Activated T-cell treated with anti-CD3 and anti-CD28 coated beads, Interleukin-2, amount 50 U/mL, for 24 hours (primary cell): ENCODE measurements around the gene EFR3B.
"Not testable (repeated sequence)": the region's sequence is repeated elsewhere in the genome, so short reads cannot be mapped to it uniquely, and the experiment has no call there.

Source experiments
- DNase-seq: peaks from one replicate; pipeline ENCODE4 v3.0.0-alpha.2; 2020
- H3K27ac Mint-ChIP-seq: 2 replicates; pipeline ENCODE4 v1.8.0; 2020; ENCODE audit warnings: mild to moderate bottlenecking, mixed read lengths
- H3K27me3 Mint-ChIP-seq: 2 replicates; pipeline ENCODE4 v1.8.0; 2020; ENCODE audit warnings: mixed read lengths
- H3K36me3 Mint-ChIP-seq: 2 replicates; pipeline ENCODE4 v1.8.0; 2020; ENCODE audit warnings: low read depth, mixed read lengths
- H3K4me1 Mint-ChIP-seq: 2 replicates; pipeline ENCODE4 v1.8.0; 2020; ENCODE audit warnings: low read depth, mixed read lengths
- H3K4me3 Mint-ChIP-seq: 2 replicates; pipeline ENCODE4 v1.8.0; 2020; ENCODE audit warnings: mild to moderate bottlenecking, moderate library complexity, mixed read lengths
- H3K9me3 Mint-ChIP-seq: 2 replicates; pipeline ENCODE4 v1.8.0; 2020; ENCODE audit warnings: mixed read lengths

Gene EFR3B

DNA sequence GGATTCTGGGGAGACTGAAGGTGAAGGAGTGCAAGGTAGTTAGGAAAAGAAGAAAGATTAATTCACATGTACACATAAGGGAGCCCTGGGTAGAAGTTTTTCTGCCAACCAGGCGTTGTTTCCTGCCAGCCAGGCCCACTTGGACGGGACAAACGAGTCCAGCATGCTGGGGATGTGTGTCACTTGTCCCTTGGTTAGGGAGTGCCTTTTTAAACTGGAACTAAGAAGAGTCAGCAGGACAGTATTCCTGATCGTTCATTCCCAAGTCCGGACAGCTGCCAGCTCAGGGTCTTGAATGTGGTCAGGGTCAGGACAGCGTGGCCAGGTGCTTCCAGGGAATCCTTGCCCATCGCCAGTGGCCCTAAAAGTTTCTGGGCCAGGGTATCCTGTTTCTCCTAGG, 83.3 kb downstream of the EFR3B start:
- DNase-seq: no peak
- Mint-ChIP-seq H3K36me3 (no peaks in the 10 kb centered on the region), H3K9me3 (no peaks in the 10 kb centered on the region), H3K27me3 (peaks cover 15% of the 10 kb centered on the region), H3K4me3 (no peak overlapping the region), H3K27ac (no peak overlapping the region), H3K4me1 (peaks cover 5% of the 10 kb centered on the region)

- Mint-ChIP-seq H3K36me3 (no peaks in the 10 kb centered on the region), H3K4me3 (no peak overlapping the region), H3K4me1 (peaks cover 5% of the 10 kb centered on the region), H3K27ac (no peak overlapping the region), H3K27me3 (peaks cover 22% of the 10 kb centered on the region), H3K9me3 (no peaks in the 10 kb centered on the region)
- DNase-seq: no peak
These were observed 84.1 kb downstream of the EFR3B start for GRCh38 chr2:25125976-25126375.

DNA sequence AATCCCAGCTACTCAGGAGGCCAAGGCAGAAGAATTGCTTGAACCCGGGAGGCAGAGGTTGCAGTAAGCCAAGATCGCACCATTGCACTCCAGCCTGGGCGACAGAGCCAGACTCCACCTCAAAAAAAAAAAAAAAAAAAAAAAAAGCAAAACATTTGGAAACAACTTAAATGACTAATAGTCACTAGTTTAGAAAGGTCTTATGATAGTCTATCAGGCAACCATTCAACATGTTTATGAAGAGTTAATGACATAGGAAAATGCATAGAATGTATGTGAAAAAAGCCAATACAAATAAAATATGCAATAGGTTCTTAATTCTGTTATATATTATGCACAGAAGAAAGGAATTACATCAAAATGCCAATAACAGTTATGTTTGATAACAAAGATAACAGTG, 85.2 kb downstream of the EFR3B start:
- not testable (repeated sequence) for H3K36me3 Mint-ChIP-seq, H3K27ac Mint-ChIP-seq, DNase-seq, H3K9me3 Mint-ChIP-seq, H3K4me3 Mint-ChIP-seq
- Mint-ChIP-seq H3K4me1 (peaks cover 12% of the 10 kb centered on the region), H3K27me3 (peaks cover 27% of the 10 kb centered on the region)

DNA sequence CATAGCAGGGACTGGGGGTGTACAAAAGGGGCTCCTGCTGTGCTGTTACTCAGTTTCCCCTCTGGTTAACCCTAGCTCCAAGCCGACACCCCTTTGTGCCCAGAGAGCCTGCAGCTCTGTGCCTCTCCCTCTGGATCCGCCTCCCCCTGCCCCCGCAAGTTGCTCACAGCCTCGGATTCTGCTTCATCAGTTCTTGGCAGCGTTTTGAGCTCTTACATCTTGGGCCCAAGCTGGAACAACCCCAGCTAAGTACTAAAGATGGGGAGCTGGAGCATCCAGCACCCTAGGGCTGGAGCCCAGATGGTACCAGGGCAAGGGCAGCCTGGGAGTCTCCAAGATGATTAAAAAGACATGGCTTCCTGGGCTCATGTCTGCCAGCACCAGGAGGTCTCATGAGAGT, 85.8 kb downstream of the EFR3B start:
- H3K4me3 Mint-ChIP-seq: no peak overlapping the region
- no peaks in the 10 kb centered on the region for H3K36me3 Mint-ChIP-seq
- H3K4me1 Mint-ChIP-seq: peaks cover 13% of the 10 kb centered on the region
- H3K27me3 Mint-ChIP-seq: peaks cover 29% of the 10 kb centered on the region
- no peaks in the 10 kb centered on the region for H3K9me3 Mint-ChIP-seq
- H3K27ac Mint-ChIP-seq: no peak overlapping the region
- no peak for DNase-seq

DNA sequence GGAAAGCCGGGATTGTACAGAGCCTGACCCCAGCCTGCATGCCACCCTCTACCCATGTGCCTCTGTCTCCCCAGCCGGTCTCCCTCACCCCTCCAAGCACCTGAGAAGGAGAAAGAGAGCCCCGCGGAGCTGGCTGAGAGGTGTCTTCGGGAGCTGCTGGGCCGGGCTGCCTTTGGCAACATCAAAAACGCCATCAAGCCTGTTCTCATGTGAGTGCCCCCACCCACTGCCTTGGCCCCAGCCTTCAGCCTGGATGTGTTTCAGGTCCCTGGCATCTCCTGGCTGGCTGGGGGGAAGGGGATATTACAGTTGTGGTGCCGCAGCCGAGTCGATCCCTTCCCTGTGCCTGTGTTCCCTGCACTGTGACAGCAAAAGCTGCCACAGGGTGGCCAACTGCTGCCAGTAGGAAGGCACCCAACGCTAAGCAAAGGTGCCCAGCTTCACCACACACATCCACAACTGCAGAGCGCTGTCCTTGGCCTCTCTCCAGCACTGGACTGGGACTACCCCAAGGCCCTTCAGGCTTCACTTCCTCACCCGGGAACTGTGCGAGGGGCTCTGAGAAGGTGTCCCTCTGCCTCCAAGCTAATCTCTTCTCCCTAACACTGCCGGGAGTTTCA, 88.1 kb downstream of the EFR3B start:
- no peak for DNase-seq
- Mint-ChIP-seq H3K27ac (no peak overlapping the region), H3K4me3 (no peak overlapping the region), H3K36me3 (no peaks in the 10 kb centered on the region), H3K27me3 (peaks cover 51% of the 10 kb centered on the region), H3K9me3 (no peaks in the 10 kb centered on the region), H3K4me1 (peaks cover 13% of the 10 kb centered on the region)

DNA sequence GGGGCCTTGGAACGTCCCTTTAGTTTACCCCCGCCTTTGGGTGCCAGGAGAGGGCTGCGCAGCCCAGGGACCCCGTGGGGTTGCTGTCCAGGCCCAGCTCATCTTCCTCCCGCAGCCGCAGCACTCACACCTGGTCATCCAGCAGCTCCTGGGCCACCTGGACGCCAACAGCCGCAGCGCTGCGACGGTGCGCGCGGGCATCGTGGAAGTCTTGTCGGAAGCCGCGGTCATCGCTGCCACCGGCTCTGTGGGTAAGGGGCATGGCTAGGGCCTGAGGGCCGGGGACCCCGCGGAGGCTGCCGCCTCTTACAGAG, 89.3 kb downstream of the EFR3B start:
- Mint-ChIP-seq H3K36me3 (no peaks in the 10 kb centered on the region), H3K27me3 (peaks cover 60% of the 10 kb centered on the region), H3K4me3 (peak overlapping the region; percentile 68), H3K27ac (no peak overlapping the region), H3K4me1 (peaks cover 13% of the 10 kb centered on the region), H3K9me3 (no peaks in the 10 kb centered on the region)
- no peak for DNase-seq

DNA sequence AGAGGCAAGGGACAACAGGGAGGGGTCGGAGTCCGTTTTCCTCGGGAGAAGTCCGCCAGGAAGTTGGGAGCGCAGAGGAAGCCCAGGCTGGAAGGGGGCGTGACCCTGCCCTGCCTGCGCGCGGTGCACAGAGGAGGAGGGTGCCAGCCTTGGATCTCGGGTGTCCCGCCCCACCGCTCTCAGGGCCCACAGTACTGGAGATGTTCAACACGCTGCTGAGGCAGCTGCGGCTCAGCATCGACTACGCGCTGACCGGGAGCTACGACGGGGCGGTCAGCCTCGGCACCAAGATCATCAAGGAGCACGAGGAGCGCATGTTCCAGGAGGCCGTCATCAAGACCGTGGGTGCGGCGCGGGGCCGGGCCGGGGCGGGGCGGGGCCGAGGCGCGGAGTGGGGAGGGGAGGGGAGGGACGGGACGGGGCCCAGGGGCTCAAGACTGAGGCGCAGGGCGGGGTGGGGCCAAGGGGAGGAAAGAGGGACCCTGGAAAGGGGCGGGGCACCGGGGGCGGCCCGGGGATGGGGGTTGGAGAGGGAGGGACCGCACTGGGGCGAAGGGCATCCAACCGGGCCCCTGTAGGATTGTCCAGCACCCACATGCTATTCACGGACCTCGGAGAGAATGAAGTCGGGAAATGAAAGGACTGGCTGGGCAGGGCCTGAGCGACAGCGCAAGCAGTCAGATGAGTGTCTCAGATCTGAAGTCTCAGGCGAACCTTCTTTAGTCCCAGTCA, 89.9 kb downstream of the EFR3B start:
- Mint-ChIP-seq H3K9me3 (no peaks in the 10 kb centered on the region), H3K27ac (no peak overlapping the region), H3K36me3 (no peaks in the 10 kb centered on the region), H3K4me3 (peak overlapping the region; percentile 68), H3K27me3 (peaks cover 64% of the 10 kb centered on the region), H3K4me1 (peaks cover 13% of the 10 kb centered on the region)
- DNase-seq: peak; percentile 45

DNA sequence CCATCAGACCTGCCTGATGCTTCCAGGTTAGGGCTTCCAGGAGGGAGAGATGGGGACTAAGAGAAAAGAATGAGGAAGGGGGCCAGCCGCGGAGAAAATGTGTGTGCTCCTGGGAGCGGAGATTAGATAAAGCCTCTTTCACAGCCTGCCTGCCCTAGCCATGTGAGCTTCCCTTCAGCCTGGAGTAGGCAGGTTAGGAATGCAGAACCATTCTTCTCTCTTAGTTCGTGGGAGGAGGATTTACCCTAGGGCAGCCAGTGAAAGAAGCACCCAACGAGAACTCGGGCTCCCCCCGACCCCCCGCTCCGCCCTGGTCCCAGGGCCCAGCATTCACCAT, 90.4 kb downstream of the EFR3B start:
- H3K27ac Mint-ChIP-seq: no peak overlapping the region
- H3K4me1 Mint-ChIP-seq: peaks cover 13% of the 10 kb centered on the region
- peaks cover 68% of the 10 kb centered on the region for H3K27me3 Mint-ChIP-seq
- no peaks in the 10 kb centered on the region for H3K9me3 Mint-ChIP-seq
- DNase-seq: no peak
- H3K36me3 Mint-ChIP-seq: no peaks in the 10 kb centered on the region
- peak overlapping the region; percentile 25 for H3K4me3 Mint-ChIP-seq

DNA sequence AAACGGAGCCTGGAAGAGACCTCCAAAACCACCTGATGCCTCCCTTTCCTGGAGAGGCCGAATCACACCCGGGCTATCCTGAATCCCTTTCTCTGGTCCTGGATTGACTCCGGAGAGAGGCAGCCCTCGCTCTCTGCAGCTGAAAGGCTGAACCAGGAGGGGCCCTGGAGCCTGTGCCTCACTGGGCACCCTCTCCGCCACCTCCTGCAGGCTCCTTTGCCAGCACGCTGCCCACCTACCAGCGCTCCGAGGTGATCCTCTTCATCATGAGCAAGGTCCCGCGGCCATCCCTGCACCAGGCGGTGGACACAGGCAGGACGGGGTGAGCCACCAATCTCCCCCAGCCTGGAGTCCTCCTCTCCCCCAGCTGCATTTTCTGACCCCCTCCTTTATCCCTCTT, 90.8 kb downstream of the EFR3B start:
- H3K27ac Mint-ChIP-seq: no peak overlapping the region
- peaks cover 71% of the 10 kb centered on the region for H3K27me3 Mint-ChIP-seq
- DNase-seq: no peak
- H3K4me1 Mint-ChIP-seq: peaks cover 13% of the 10 kb centered on the region
- H3K36me3 Mint-ChIP-seq: no peaks in the 10 kb centered on the region
- no peaks in the 10 kb centered on the region for H3K9me3 Mint-ChIP-seq
- no peak overlapping the region for H3K4me3 Mint-ChIP-seq

DNA sequence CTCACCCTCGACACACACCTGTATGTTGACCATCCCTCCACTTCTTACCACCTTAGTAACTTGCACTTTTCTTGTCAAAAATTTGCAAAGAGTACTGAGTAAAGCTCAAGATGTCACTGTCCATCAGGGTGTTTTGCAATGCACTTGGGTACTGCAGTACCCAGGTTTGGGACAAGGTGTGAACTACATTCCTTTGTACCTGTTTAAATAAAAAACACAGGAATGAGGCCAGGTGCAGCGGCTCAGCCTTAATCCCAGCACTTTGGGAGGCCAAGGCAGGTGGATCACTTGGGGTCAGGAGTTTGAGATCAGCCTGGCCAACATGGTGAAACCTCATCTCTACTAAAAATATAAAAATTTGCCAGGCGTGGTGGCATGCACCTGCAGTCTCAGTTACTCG, 98.7 kb downstream of the EFR3B start:
- not testable (repeated sequence) for H3K4me3 Mint-ChIP-seq, H3K9me3 Mint-ChIP-seq
- peaks cover 15% of the 10 kb centered on the region for H3K27me3 Mint-ChIP-seq

GRCh38 chr2:25141120-25141519, 99.2 kb downstream of the EFR3B start:
- no peak overlapping the region for H3K27ac Mint-ChIP-seq
- no peaks in the 10 kb centered on the region for H3K36me3 Mint-ChIP-seq
- H3K4me1 Mint-ChIP-seq: peaks cover 4% of the 10 kb centered on the region
- H3K9me3 Mint-ChIP-seq: no peaks in the 10 kb centered on the region
- no peak overlapping the region for H3K4me3 Mint-ChIP-seq
- no peak for DNase-seq
- peaks cover 11% of the 10 kb centered on the region for H3K27me3 Mint-ChIP-seq

More for the DNA sequence above, 98.7 kb downstream of the EFR3B start:
- H3K4me1 Mint-ChIP-seq, H3K36me3 Mint-ChIP-seq, DNase-seq, H3K27ac Mint-ChIP-seq: not testable (repeated sequence)

GRCh38 chr2:25145803-25146202, 103.9 kb downstream of the EFR3B start:
- Mint-ChIP-seq H3K4me3 (no peak overlapping the region), H3K36me3 (no peaks in the 10 kb centered on the region), H3K27me3 (peaks cover 6% of the 10 kb centered on the region), H3K9me3 (no peaks in the 10 kb centered on the region), H3K4me1 (peaks cover 4% of the 10 kb centered on the region), H3K27ac (no peak overlapping the region)
- DNase-seq: no peak

DNA sequence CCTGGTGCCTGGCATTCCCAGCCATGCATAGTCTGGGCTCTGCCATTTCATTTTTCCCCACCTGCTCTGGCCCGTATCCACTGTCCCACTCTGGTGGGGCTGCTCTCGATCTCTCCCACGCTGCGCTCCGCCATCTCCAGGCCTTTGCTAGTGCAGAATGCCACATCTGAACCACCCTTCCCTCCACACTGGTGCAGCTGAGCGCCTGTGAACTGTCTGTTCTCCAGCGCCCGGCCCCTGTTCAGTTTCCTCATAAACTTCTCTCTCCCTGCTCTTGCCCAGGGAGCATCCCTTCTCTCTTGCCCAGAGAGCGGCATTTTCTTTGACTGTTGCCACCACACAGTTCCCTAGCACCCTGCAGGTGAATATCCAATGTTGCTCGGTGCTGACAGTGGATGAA, 105.0 kb downstream of the EFR3B start:
- no peak for DNase-seq
- Mint-ChIP-seq H3K9me3 (no peaks in the 10 kb centered on the region), H3K4me1 (peaks cover 4% of the 10 kb centered on the region), H3K4me3 (no peak overlapping the region), H3K36me3 (no peaks in the 10 kb centered on the region), H3K27ac (no peak overlapping the region), H3K27me3 (peaks cover 6% of the 10 kb centered on the region)

- H3K27ac Mint-ChIP-seq: no peak overlapping the region
- no peaks in the 10 kb centered on the region for H3K9me3 Mint-ChIP-seq
- H3K4me3 Mint-ChIP-seq: no peak overlapping the region
- H3K27me3 Mint-ChIP-seq: peaks cover 6% of the 10 kb centered on the region
- H3K36me3 Mint-ChIP-seq: no peaks in the 10 kb centered on the region
- peaks cover 4% of the 10 kb centered on the region for H3K4me1 Mint-ChIP-seq
- DNase-seq: no peak
These were observed 107.8 kb downstream of the EFR3B start for GRCh38 chr2:25149646-25150045.

- not testable (repeated sequence) for H3K4me3 Mint-ChIP-seq, H3K36me3 Mint-ChIP-seq, H3K9me3 Mint-ChIP-seq, H3K27ac Mint-ChIP-seq, H3K27me3 Mint-ChIP-seq, H3K4me1 Mint-ChIP-seq, DNase-seq
These were observed 109.1 kb downstream of the EFR3B start for GRCh38 chr2:25150993-25151392.

- Mint-ChIP-seq H3K4me3 (no peak overlapping the region), H3K4me1 (no peaks in the 10 kb centered on the region), H3K36me3 (no peaks in the 10 kb centered on the region), H3K9me3 (no peaks in the 10 kb centered on the region), H3K27ac (no peak overlapping the region), H3K27me3 (peaks cover 5% of the 10 kb centered on the region)
- no peak for DNase-seq
These were observed 109.8 kb downstream of the EFR3B start for GRCh38 chr2:25151718-25152117.
